LNCaP clone FGC (cell line): ENCODE data around the gene CACNA1C.

Experiments
- DNase-seq: peaks from one replicate; pipeline ENCODE4 v3.0.0-alpha.2; 2011; ENCODE audit warnings: low read depth
- H3K4me3 ChIP-seq: 2 replicates; pipeline ENCODE4 v1.5.1; 2011; ENCODE audit warnings: mild to moderate bottlenecking, low read depth, low read length, control low read depth
- CTCF ChIP-seq: IDR thresholded peaks from 2 replicates; pipeline ENCODE4 v1.5.1; 2012; ENCODE audit warnings: mild to moderate bottlenecking; ENCODE audit not compliant: control insufficient read depth, insufficient read depth; ENCODE audit errors: extremely low read depth

CACNA1C gene

GRCh38 chr12:2341871-2342270, 289.1 kb downstream of the CACNA1C start:
- H3K4me3 ChIP-seq = no peak overlapping the region
- TF ChIP-seq CTCF = no peak
- DNase-seq = no peak

GRCh38 chr12:2343681-2344080, 290.9 kb downstream of the CACNA1C start:
- H3K4me3 ChIP-seq = no peak overlapping the region
- DNase-seq = no peak
- no peak for TF ChIP-seq CTCF

GRCh38 chr12:2344476-2344875, 291.7 kb downstream of the CACNA1C start:
- DNase-seq = no peak
- no peak overlapping the region for H3K4me3 ChIP-seq
- no peak for TF ChIP-seq CTCF

GRCh38 chr12:2344885-2345284, 292.1 kb downstream of the CACNA1C start:
- no peak for TF ChIP-seq CTCF
- no peak overlapping the region for H3K4me3 ChIP-seq
- no peak for DNase-seq

- no peak for TF ChIP-seq CTCF
- DNase-seq = no peak
- no peak overlapping the region for H3K4me3 ChIP-seq
These were observed 293.1 kb downstream of the CACNA1C start for GRCh38 chr12:2345902-2346301.

GRCh38 chr12:2346416-2346815, 293.6 kb downstream of the CACNA1C start:
- no peak for DNase-seq
- TF ChIP-seq CTCF = no peak
- H3K4me3 ChIP-seq = no peak overlapping the region

- no peak for DNase-seq
- no peak for TF ChIP-seq CTCF
- no peak overlapping the region for H3K4me3 ChIP-seq
These were observed 294.5 kb downstream of the CACNA1C start for GRCh38 chr12:2347137-2347843.
